NCI-H226 (cell line): ENCODE data around the gene KPNA3.
A peak's percentile ranks its signal among the peaks of the same experiment; 100 is the strongest.

ENCODE experiments used
- DNase-seq: peaks from one replicate; pipeline ENCODE4 v3.0.0-alpha.2; 2015

KPNA3 gene

GRCh38 chr13:49669735-49670309, 122.7 kb downstream of the KPNA3 start:
- DNase-seq: peak; percentile 48

DNA sequence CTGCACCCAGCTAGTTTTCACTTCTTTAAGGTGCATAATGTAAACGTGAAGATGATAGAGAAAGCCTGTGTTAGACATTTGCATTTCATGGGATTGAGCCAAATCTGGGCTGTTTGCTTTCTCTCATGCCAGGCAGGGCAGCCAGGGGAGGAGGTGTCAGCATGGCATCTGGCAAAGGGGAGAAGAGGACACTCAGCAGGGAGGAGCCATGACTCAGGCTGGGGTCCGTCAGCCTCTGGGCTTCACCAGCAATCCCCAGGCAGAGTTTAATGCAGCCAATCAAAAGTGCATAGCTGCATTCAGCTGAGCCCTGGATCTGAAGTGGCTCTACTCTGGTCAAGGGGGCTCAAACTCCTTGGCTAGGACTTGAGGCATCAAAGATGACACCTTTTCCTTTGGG, 124.7 kb downstream of the KPNA3 start:
- peak; percentile 35 for DNase-seq

DNA sequence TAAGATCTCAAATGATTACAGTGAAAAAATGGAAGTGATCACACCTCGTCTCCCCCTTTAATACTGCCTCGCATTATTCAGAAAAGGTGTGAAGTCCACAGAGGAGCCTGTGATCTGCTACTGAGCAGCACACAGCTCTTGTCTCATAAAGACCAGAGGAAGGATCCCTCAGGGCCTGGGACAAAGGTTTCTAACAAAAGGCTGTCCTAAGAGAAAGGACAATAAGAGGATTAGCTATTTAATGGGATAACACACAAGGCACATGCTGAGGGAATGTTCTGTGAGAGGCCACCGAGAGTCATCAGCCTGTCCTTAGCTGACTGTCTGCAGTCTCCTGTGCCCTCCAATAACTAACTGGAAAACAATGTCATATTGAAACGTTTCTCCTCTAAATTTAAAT, 127.9 kb downstream of the KPNA3 start:
- DNase-seq: no peak

GRCh38 chr13:49657241-49657641, 135.2 kb downstream of the KPNA3 start:
- DNase-seq: no peak

- DNase-seq: no peak
These were observed 136.6 kb downstream of the KPNA3 start for GRCh38 chr13:49655906-49656305.

GRCh38 chr13:49654011-49654410, 138.5 kb downstream of the KPNA3 start:
- no peak for DNase-seq

- no peak for DNase-seq
These were observed 139.0 kb downstream of the KPNA3 start for GRCh38 chr13:49653478-49653877.

- DNase-seq: no peak
These were observed 139.9 kb downstream of the KPNA3 start for GRCh38 chr13:49652355-49653305.

- no peak for DNase-seq
These were observed 140.7 kb downstream of the KPNA3 start for GRCh38 chr13:49651570-49652354.

- no peak for DNase-seq
These were observed 142.5 kb downstream of the KPNA3 start for GRCh38 chr13:49649963-49650312.
